Ectodermal cell (in vitro differentiated cells): ENCODE data around the gene CPEB3.

ENCODE experiments used
- H3K27ac ChIP-seq: 2 replicates; pipeline ENCODE4 v1.7.0; 2013; ENCODE audit warnings: mild to moderate bottlenecking, low read depth, low read length; ENCODE audit not compliant: insufficient read depth, poor library complexity, severe bottlenecking
- H3K27me3 ChIP-seq: 2 replicates; pipeline ENCODE4 v1.7.0; 2013; ENCODE audit warnings: mild to moderate bottlenecking, low read length; ENCODE audit not compliant: insufficient read depth, control insufficient read depth, poor library complexity, severe bottlenecking
- H3K36me3 ChIP-seq: one replicate; pipeline ENCODE4 v1.7.0; 2013; ENCODE audit warnings: low read length; ENCODE audit not compliant: control insufficient read depth, insufficient read depth
- H3K4me1 ChIP-seq: one replicate; pipeline ENCODE4 v1.7.0; 2013; ENCODE audit warnings: low read length; ENCODE audit not compliant: control insufficient read depth, insufficient read depth
- H3K4me3 ChIP-seq: 2 replicates; pipeline ENCODE4 v1.7.0; 2013; ENCODE audit warnings: low read depth, low read length, control low read depth; ENCODE audit not compliant: insufficient read depth
- H3K9me3 ChIP-seq: 2 replicates; pipeline ENCODE4 v1.7.0; 2013; ENCODE audit warnings: mild to moderate bottlenecking, low read length, moderate library complexity; ENCODE audit not compliant: control insufficient read depth
- WGBS, 2 experiments: methylation state at CpG; one replicate each; pipeline ENCODE4 v1.1.7; 2013; ENCODE audit warnings: missing lambda C conversion rate in 2 of 2; 5-methylcytosine and 5-hydroxymethylcytosine counted together

The CPEB3 gene

GRCh38 chr10:92240289-92241157 is 50.4 kb downstream of the CPEB3 start:
- H3K27ac ChIP-seq: peak overlapping the region; percentile 82
- H3K4me3 ChIP-seq: peak overlapping the region; percentile 46
- WGBS, 2 experiments: 0% methylated on average over 27 to 28 of the region's 28 CpGs
- no peaks in the 10 kb centered on the region for H3K9me3 ChIP-seq
- H3K36me3 ChIP-seq: no peaks in the 10 kb centered on the region
- H3K27me3 ChIP-seq: peaks cover 33% of the 10 kb centered on the region
- H3K4me1 ChIP-seq: peaks cover 4% of the 10 kb centered on the region

- H3K9me3 ChIP-seq: no peaks in the 10 kb centered on the region
- H3K27ac ChIP-seq: no peak overlapping the region
- no peaks in the 10 kb centered on the region for H3K36me3 ChIP-seq
- H3K4me3 ChIP-seq: peak overlapping the region; percentile 46
- WGBS, 2 experiments: 1% methylated on average over 69 of the region's 69 CpGs
- peaks cover 4% of the 10 kb centered on the region for H3K4me1 ChIP-seq
- peaks cover 33% of the 10 kb centered on the region for H3K27me3 ChIP-seq
These were observed 51.1 kb downstream of the CPEB3 start for GRCh38 chr10:92239600-92240288.

- H3K4me3 ChIP-seq: peak overlapping the region; percentile 46
- H3K27ac ChIP-seq: no peak overlapping the region
- peaks cover 4% of the 10 kb centered on the region for H3K4me1 ChIP-seq
- H3K36me3 ChIP-seq: no peaks in the 10 kb centered on the region
- peaks cover 33% of the 10 kb centered on the region for H3K27me3 ChIP-seq
- WGBS, 2 experiments: 5 to 6% methylated on average over 27 of the region's 27 CpGs
- H3K9me3 ChIP-seq: no peaks in the 10 kb centered on the region
These were observed 51.7 kb downstream of the CPEB3 start for GRCh38 chr10:92239151-92239599.

- H3K36me3 ChIP-seq: no peaks in the 10 kb centered on the region
- WGBS, 2 experiments: 80 to 87% methylated on average over 6 to 8 of the region's 8 CpGs
- H3K9me3 ChIP-seq: no peaks in the 10 kb centered on the region
- peaks cover 4% of the 10 kb centered on the region for H3K4me1 ChIP-seq
- no peak overlapping the region for H3K4me3 ChIP-seq
- H3K27ac ChIP-seq: no peak overlapping the region
- H3K27me3 ChIP-seq: peaks cover 33% of the 10 kb centered on the region
These were observed 52.2 kb downstream of the CPEB3 start for GRCh38 chr10:92238586-92239098.

GRCh38 chr10:92238054-92238585 is 52.8 kb downstream of the CPEB3 start:
- no peak overlapping the region for H3K27ac ChIP-seq
- no peaks in the 10 kb centered on the region for H3K36me3 ChIP-seq
- WGBS, 2 experiments: 96 to 97% methylated on average over 3 of the region's 3 CpGs
- no peak overlapping the region for H3K4me3 ChIP-seq
- H3K27me3 ChIP-seq: peaks cover 33% of the 10 kb centered on the region
- no peaks in the 10 kb centered on the region for H3K9me3 ChIP-seq
- peaks cover 4% of the 10 kb centered on the region for H3K4me1 ChIP-seq

- 91 to 93% methylated on average over 1 of the region's 1 CpG for WGBS, 2 experiments
These were observed 59.7 kb downstream of the CPEB3 start for GRCh38 chr10:92231196-92231595.

GRCh38 chr10:92222603-92223262 is 68.1 kb downstream of the CPEB3 start:
- H3K4me1 ChIP-seq: peaks cover 8% of the 10 kb centered on the region
- no peaks in the 10 kb centered on the region for H3K9me3 ChIP-seq
- no peak overlapping the region for H3K4me3 ChIP-seq
- 93 to 100% methylated on average over 1 of the region's 1 CpG for WGBS, 2 experiments
- no peaks in the 10 kb centered on the region for H3K27me3 ChIP-seq
- H3K27ac ChIP-seq: no peak overlapping the region
- no peaks in the 10 kb centered on the region for H3K36me3 ChIP-seq

More at GRCh38 chr10:92231196-92231595, 59.7 kb downstream of the CPEB3 start:
- H3K27ac ChIP-seq: no peak overlapping the region
- no peaks in the 10 kb centered on the region for H3K27me3 ChIP-seq
- no peak overlapping the region for H3K4me3 ChIP-seq
- no peaks in the 10 kb centered on the region for H3K4me1 ChIP-seq
- no peaks in the 10 kb centered on the region for H3K36me3 ChIP-seq
- no peaks in the 10 kb centered on the region for H3K9me3 ChIP-seq

- H3K9me3 ChIP-seq: no peaks in the 10 kb centered on the region
These were observed 71.3 kb downstream of the CPEB3 start for GRCh38 chr10:92219559-92219958.

GRCh38 chr10:92218569-92218968 is 72.3 kb downstream of the CPEB3 start:
- Histone ChIP-seq H3K36me3 (no peaks in the 10 kb centered on the region), H3K4me1 (peaks cover 8% of the 10 kb centered on the region), H3K9me3 (no peaks in the 10 kb centered on the region), H3K27ac (no peak overlapping the region), H3K4me3 (no peak overlapping the region), H3K27me3 (no peaks in the 10 kb centered on the region)
- 71 to 82% methylated on average over 2 to 3 of the region's 3 CpGs for WGBS, 2 experiments

More at GRCh38 chr10:92219559-92219958, 71.3 kb downstream of the CPEB3 start:
- H3K27ac ChIP-seq: no peak overlapping the region
- H3K4me3 ChIP-seq: no peak overlapping the region
- H3K36me3 ChIP-seq: no peaks in the 10 kb centered on the region
- 95 to 96% methylated on average over 6 of the region's 6 CpGs for WGBS, 2 experiments
- no peaks in the 10 kb centered on the region for H3K27me3 ChIP-seq
- H3K4me1 ChIP-seq: peaks cover 8% of the 10 kb centered on the region
